Measurements from ENCODE around the gene AGXT2.

- TF ChIP-seq POLR2A (IDR thresholded peaks at IDR 0.05; ENCODE audit: low read depth, low read length) (no peak), POLR2AphosphoS5 (IDR thresholded peaks at IDR 0.05; ENCODE audit: low read depth, low read length) (no peak), TAF1 (IDR thresholded peaks at IDR 0.05; ENCODE audit: borderline replicate concordance, low read depth, low read length) (no peak)
These were observed 11.5 kb upstream of the AGXT2 start for GRCh38 chr5:35059251-35059650.

All from GM12892 (cell line).